ENCODE results near the gene ZDHHC17.

Gene ZDHHC17

DNA sequence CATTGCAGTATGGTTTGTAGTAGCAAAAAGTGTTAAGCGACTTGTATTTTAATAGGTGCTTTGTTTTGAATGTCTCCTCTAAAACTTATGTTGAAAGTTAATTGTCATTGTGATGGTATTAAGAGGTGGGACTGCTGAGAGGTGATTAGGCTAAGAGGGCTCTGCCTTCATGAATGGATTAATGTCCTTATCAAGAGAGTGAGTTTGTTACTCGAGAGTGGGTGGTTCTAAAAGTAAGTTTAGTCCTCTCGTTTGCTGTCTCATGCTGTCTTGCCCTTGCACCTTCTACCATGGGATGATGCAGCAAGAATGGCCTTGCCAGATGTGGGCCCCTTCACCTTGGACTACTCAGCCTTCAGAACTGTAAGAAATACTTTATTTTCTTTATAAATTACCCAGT is 17.4 kb downstream of the ZDHHC17 start:
- H3K4me2 ChIP-seq (ENCODE audit: low read length): no peak overlapping the region
- H3K4me3 ChIP-seq (ENCODE audit: low read depth, low read length): no peak overlapping the region
- H3K27ac ChIP-seq: peak overlapping the region; percentile 9
- TF ChIP-seq, protein P1, sequence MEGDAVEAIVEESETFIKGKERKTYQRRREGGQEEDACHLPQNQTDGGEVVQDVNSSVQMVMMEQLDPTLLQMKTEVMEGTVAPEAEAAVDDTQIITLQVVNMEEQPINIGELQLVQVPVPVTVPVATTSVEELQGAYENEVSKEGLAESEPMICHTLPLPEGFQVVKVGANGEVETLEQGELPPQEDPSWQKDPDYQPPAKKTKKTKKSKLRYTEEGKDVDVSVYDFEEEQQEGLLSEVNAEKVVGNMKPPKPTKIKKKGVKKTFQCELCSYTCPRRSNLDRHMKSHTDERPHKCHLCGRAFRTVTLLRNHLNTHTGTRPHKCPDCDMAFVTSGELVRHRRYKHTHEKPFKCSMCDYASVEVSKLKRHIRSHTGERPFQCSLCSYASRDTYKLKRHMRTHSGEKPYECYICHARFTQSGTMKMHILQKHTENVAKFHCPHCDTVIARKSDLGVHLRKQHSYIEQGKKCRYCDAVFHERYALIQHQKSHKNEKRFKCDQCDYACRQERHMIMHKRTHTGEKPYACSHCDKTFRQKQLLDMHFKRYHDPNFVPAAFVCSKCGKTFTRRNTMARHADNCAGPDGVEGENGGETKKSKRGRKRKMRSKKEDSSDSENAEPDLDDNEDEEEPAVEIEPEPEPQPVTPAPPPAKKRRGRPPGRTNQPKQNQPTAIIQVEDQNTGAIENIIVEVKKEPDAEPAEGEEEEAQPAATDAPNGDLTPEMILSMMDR (IDR thresholded peaks at IDR 0.05): no peak
- H3K36me3 ChIP-seq (ENCODE audit: control insufficient read depth, insufficient read depth, low read length): no peaks in the 10 kb centered on the region
- H3K9me3 ChIP-seq (ENCODE audit: control insufficient read depth, low read length): no peaks in the 10 kb centered on the region
- no peaks in the 10 kb centered on the region for H3K27me3 ChIP-seq (ENCODE audit: control insufficient read depth, insufficient read depth, low read length)
- H3K4me1 ChIP-seq: peaks cover 37% of the 10 kb centered on the region
- no peak overlapping the region for H3K9ac ChIP-seq
- peaks cover 43% of the 10 kb centered on the region for H3K79me2 ChIP-seq
- no peak overlapping the region for H2AFZ ChIP-seq

DNA sequence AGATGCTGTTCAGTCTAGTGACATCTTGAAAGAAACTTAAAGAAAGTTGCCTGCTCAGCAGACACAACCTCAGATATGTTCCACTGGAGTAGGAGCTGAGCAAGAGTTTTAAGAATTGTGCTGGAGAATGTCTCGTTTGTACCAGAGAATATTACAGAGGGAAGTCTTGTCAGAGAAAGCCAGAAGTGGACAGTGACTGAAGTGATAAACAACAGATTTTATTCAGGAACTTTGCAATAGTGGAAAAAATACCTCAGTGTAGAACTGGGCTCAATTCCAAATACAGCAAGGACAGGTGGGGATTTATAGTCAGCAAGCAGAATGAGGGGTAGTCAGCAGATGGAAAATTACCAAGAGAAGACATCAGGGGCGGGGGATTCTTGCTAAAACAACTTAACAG is 18.6 kb downstream of the ZDHHC17 start:
- Histone ChIP-seq H3K4me3 (ENCODE audit: low read depth, low read length) (no peak overlapping the region), H3K4me1 (peaks cover 37% of the 10 kb centered on the region), H3K27me3 (ENCODE audit: control insufficient read depth, insufficient read depth, low read length) (no peaks in the 10 kb centered on the region), H3K9ac (no peak overlapping the region), H3K79me2 (peaks cover 35% of the 10 kb centered on the region), H3K4me2 (ENCODE audit: low read length) (no peak overlapping the region), H2AFZ (no peak overlapping the region), H3K36me3 (ENCODE audit: control insufficient read depth, insufficient read depth, low read length) (no peaks in the 10 kb centered on the region), H3K27ac (peak overlapping the region; percentile 26), H3K9me3 (ENCODE audit: control insufficient read depth, low read length) (no peaks in the 10 kb centered on the region)
- TF ChIP-seq, protein P1 (IDR thresholded peaks at IDR 0.05): no peak

DNA sequence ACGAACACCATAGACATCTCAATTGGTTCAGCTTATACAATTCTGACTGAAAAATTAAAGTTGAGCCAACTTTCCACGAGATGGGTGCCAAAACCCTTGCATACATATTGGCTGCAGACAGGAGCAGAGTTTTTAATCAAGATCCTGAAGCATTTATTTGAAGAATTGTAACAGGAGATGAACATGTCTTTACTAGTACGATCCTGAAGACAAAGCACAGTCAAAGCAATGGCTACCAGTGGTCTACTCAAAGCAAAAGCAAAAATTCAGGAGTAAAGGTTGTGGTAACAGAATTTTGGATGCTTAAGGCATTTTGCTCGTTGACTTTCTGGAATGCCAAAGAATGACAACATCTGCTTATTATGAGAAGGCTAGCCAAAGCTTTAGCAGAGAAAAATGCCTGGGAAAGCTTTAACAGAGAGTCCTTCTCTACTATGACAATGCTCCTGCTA is 20.7 kb downstream of the ZDHHC17 start:
- Histone ChIP-seq H3K36me3 (ENCODE audit: control insufficient read depth, insufficient read depth, low read length) (no peaks in the 10 kb centered on the region), H2AFZ (no peak overlapping the region), H3K4me1 (peaks cover 34% of the 10 kb centered on the region), H3K27me3 (ENCODE audit: control insufficient read depth, insufficient read depth, low read length) (no peaks in the 10 kb centered on the region), H3K4me2 (ENCODE audit: low read length) (no peak overlapping the region), H3K79me2 (peaks cover 15% of the 10 kb centered on the region), H3K9ac (no peak overlapping the region), H3K4me3 (ENCODE audit: low read depth, low read length) (no peak overlapping the region), H3K9me3 (ENCODE audit: control insufficient read depth, low read length) (no peaks in the 10 kb centered on the region), H3K27ac (no peak overlapping the region)
- TF ChIP-seq, protein P1 (IDR thresholded peaks at IDR 0.05): no peak

DNA sequence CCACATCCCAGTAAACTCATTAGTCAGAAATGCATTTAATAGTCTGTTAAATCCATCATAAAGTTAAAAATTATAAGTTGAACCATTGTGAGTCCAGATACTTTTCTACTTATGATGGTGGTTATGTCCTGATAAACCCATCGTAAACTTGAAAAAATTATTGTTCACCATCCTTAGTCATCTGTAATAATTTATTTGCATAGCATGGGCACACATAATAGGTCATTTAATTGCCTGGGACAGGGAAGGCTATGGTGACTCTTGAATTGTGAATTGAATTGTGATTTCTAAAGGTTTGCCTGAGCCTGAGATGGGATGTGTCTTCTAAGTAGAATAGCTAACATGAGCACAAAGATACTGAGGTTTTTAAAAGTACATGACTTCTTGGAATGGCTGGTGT is 21.5 kb downstream of the ZDHHC17 start:
- Histone ChIP-seq H3K79me2 (peaks cover 15% of the 10 kb centered on the region), H3K9me3 (ENCODE audit: control insufficient read depth, low read length) (no peaks in the 10 kb centered on the region), H3K4me2 (ENCODE audit: low read length) (no peak overlapping the region), H3K9ac (no peak overlapping the region), H3K36me3 (ENCODE audit: control insufficient read depth, insufficient read depth, low read length) (no peaks in the 10 kb centered on the region), H2AFZ (no peak overlapping the region), H3K4me3 (ENCODE audit: low read depth, low read length) (no peak overlapping the region), H3K27ac (no peak overlapping the region), H3K27me3 (ENCODE audit: control insufficient read depth, insufficient read depth, low read length) (no peaks in the 10 kb centered on the region), H3K4me1 (peaks cover 30% of the 10 kb centered on the region)
- TF ChIP-seq, protein P1 (IDR thresholded peaks at IDR 0.05): no peak

DNA sequence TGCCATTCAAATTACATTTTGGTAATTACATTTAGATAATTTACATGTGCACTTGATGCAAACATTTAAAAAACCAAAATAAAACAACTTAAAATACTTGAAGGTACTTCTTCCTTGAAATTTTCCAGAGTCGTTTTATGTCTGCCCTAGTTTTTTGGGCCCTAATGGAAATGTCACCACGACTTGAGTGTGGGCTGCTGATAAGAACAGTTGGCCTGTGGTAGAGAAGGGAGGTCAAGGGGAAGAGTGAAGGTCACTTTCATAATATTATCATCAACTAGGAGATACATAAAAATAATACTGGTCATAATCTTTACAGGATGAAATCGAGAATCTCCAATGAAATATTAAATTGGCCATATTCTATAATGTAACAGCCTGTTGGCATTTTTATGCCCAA is 23.1 kb downstream of the ZDHHC17 start:
- Histone ChIP-seq H3K9me3 (ENCODE audit: control insufficient read depth, low read length) (no peaks in the 10 kb centered on the region), H3K79me2 (peaks cover 10% of the 10 kb centered on the region), H3K4me2 (ENCODE audit: low read length) (no peak overlapping the region), H3K27me3 (ENCODE audit: control insufficient read depth, insufficient read depth, low read length) (no peaks in the 10 kb centered on the region), H3K4me1 (peaks cover 24% of the 10 kb centered on the region), H3K4me3 (ENCODE audit: low read depth, low read length) (no peak overlapping the region), H3K36me3 (ENCODE audit: control insufficient read depth, insufficient read depth, low read length) (no peaks in the 10 kb centered on the region), H3K9ac (no peak overlapping the region), H3K27ac (no peak overlapping the region), H2AFZ (no peak overlapping the region)
- TF ChIP-seq, protein P1 (IDR thresholded peaks at IDR 0.05): no peak

Measured in parathyroid adenoma (tissue), 2 donors.